KBM-7 (cell line): ENCODE data around the gene MGLL.

ENCODE experiments used
- DNase-seq: peaks from one replicate; pipeline ENCODE4 v3.0.0-alpha.2; 2015
- in situ Hi-C: fragments of 300-500 bp; cut with MboI; formaldehyde crosslinking; loops from 2 replicates; pipeline ENCODE4 v1.14.3; 2020; ENCODE audit warnings: low sequenced_read_pairs, low pct_unique_long_range_greater_than_20kb, mixed read lengths

The MGLL gene

GRCh38 chr3:127719369-127719768 is 102.9 kb downstream of the MGLL start:
- in situ Hi-C loops = no loop called here
- no peak for DNase-seq

GRCh38 chr3:127718916-127719290 is 103.4 kb downstream of the MGLL start:
- DNase-seq = no peak
- in situ Hi-C loops = no loop called here

- no peak for DNase-seq
These were observed 103.9 kb downstream of the MGLL start for GRCh38 chr3:127718245-127718915.

GRCh38 chr3:127717357-127718244 is 104.7 kb downstream of the MGLL start:
- no peak for DNase-seq
- in situ Hi-C loops = no loop called here

More at GRCh38 chr3:127718245-127718915, 103.9 kb downstream of the MGLL start:
- in situ Hi-C loops = no loop called here

GRCh38 chr3:127716384-127716783 is 105.9 kb downstream of the MGLL start:
- DNase-seq = no peak
- in situ Hi-C loops = no loop called here

- in situ Hi-C loops = no loop called here
- DNase-seq = no peak
These were observed 106.8 kb downstream of the MGLL start for GRCh38 chr3:127715532-127715931.

- in situ Hi-C loops = no loop called here
- DNase-seq = no peak
These were observed 107.4 kb downstream of the MGLL start for GRCh38 chr3:127714866-127715265.

GRCh38 chr3:127714125-127714571 is 108.2 kb downstream of the MGLL start:
- DNase-seq = no peak
- in situ Hi-C loops = no loop called here

GRCh38 chr3:127712881-127713771 is 109.2 kb downstream of the MGLL start:
- no peak for DNase-seq
- in situ Hi-C loops = no loop called here

- DNase-seq = no peak
- in situ Hi-C loops = no loop called here
These were observed 109.9 kb downstream of the MGLL start for GRCh38 chr3:127712461-127712860.

- in situ Hi-C loops = no loop called here
- no peak for DNase-seq
These were observed 110.4 kb downstream of the MGLL start for GRCh38 chr3:127711896-127712295.

- DNase-seq = no peak
- in situ Hi-C loops = no loop called here
These were observed 111.2 kb downstream of the MGLL start for GRCh38 chr3:127711021-127711695.

- in situ Hi-C loops = no loop called here
- DNase-seq = no peak
These were observed 112.0 kb downstream of the MGLL start for GRCh38 chr3:127710155-127710941.

GRCh38 chr3:127709320-127710060 is 112.8 kb downstream of the MGLL start:
- no peak for DNase-seq
- in situ Hi-C loops = no loop called here

GRCh38 chr3:127708837-127709236 is 113.5 kb downstream of the MGLL start:
- in situ Hi-C loops = no loop called here
- DNase-seq = no peak

GRCh38 chr3:127707851-127708411 is 114.4 kb downstream of the MGLL start:
- in situ Hi-C loops = no loop called here
- no peak for DNase-seq

- in situ Hi-C loops = no loop called here
- DNase-seq = no peak
These were observed 115.4 kb downstream of the MGLL start for GRCh38 chr3:127706785-127707351.
